NCI-H748 treated with DMSO at 0.1 percent for 48 hours (cell line): ENCODE data around the gene RPS15A.
"Not testable (repeated sequence)": the region's sequence is repeated elsewhere in the genome, so short reads cannot be mapped to it uniquely, and the experiment has no call there.

Experiments used
- DNase-seq: peaks from one replicate; lab custom pipeline; 2025; lab: John Stamatoyannopoulos, UW

The RPS15A gene

GRCh38 chr16:18742870-18743269 is 47.3 kb downstream of the RPS15A start:
- DNase-seq, result not testable (repeated sequence)

- DNase-seq, result not testable (repeated sequence)
Observed at GRCh38 chr16:18740027-18740426, 50.1 kb downstream of the RPS15A start.

GRCh38 chr16:18738768-18739167 is 51.4 kb downstream of the RPS15A start:
- not testable (repeated sequence) for DNase-seq

- not testable (repeated sequence) for DNase-seq
Observed at GRCh38 chr16:18734279-18734678, 55.9 kb downstream of the RPS15A start.
